Stimulated activated CD8-positive, alpha-beta memory T cell treated with anti-CD3 and anti-CD28 coated beads, Interleukin-2, amount 100 ng/mL, for 48 hours (primary cell): ENCODE results near the gene TMEM221.

Source experiments
- DNase-seq, 2 donors: peaks; one replicate each; pipeline ENCODE4 v3.0.0-alpha.2; 2020; ENCODE audit warnings: low read depth in 2 of 2

Gene TMEM221

DNA sequence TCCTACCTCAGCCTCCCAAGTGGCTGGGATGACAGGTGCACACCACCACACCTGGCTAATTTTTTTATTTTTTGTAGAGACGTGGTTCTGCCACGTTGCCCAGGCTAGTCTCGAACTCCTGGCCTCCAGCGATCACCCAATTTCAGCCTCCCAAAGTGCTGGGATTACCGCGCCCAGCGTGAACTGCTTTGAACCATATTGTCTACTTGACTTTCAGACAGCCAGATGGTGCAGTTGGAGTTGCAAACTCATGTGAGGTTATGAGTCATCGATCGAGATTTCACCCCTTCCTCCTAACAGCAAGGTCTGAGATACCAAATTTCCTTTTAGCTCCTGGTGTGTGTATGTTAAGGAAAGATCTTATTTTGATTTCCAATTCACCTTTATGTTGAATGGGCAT lies 24.6 kb upstream of the TMEM221 start:
- no peak for DNase-seq

DNA sequence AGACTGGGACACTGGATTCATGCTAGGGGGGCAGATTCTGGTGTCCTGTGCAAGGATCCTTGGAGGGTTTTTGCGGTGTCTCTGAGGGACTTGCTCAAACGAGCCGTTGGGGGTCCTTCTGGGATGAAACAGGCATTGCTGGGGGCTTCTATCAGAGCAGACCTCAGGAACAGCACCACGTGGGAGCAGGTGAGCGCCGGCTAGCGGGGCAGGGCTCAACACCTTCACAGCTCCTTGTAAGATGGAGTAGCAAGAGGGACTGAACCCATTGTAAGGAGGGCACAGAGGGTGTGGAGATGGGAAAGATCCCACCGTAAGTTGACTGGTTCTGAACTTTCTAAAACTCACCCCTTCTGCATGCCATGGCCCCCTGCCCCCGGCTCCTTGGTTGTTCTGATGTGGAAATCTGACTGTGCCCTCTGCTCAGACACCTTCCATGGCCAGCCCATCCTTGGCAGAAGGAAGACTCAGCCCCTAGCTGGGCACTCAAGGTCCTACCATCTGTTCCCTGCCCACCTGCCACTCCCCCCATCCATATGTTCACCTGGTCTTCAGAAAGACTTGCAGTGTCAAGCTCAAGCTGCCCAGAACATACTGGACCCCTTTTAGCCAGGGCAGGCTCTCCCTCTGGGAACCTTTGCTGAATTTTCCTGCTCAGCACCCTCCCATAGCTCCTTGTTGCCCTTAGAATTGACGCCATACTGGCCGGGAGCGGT lies 23.1 kb upstream of the TMEM221 start:
- DNase-seq = no peak

DNA sequence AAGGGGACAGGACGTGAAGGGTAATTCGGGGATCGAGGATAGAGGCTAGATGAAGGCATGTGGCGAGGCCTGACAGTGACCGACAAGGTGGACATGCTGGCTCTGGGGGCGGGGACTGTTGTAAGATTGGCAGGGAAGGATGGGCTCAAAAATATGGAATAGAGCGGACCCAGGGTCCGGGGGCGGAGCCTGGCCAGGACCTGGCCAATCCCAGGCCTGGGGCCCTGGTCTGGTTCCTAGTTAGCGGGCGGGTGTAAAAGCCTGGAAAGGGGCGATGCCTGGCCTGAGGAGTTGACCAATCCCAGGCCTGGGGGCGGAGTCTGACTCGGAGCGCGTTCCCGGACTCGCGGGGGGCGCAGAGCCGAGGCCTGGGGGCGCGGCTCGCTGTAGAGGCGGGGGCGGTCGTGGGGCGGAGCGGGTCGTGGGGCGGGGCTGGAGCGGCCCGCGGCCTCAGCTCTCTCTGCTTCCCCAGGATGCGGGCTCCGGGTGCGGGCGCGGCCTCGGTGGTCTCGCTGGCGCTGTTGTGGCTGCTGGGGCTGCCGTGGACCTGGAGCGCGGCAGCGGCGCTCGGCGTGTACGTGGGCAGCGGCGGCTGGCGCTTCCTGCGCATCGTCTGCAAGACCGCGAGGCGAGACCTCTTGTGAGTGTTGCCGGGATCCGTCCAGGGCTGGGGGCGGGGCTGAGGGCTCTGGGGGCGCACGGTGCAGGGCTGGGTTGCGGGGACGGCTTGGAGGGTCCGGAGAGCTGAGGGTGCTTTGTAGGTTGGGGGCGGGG lies 21.8 kb upstream of the TMEM221 start, which contains the start of gene SLC27A1:
Gene SLC27A1, plus strand, starts transcription at position 457 of the 774 bp plus-strand sequence. Its CDS starts 17 bp downstream, at position 474.
- peak; percentile 86 to 93 for DNase-seq

DNA sequence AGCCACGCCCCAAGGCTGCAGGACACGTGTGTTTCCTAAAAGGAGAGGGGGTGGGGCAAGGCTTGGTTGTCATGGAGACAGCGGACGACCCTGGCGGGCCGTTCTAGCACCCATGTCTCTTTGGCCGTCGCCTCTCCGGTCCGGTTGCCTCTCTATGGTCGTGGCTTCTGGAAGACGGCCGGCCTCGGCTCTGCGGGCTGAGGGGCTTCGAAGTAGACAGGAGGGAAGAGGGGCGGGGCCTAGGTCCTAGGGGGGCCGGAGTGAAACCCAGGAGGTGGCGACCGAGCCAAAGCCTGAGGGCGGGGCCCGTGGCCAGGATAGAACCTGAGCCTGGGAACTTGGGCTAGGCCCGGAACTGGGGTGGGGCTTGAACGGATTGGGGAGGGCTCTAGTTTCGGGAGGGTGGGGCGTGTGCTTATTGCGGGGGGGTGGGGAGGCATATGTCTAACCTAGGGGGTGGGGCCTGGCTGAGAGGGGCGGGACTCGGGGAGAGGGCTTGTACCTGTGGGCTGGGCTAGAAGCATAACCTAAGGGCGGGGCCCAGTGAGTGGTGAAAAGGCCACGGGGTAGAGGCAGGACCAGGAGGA lies 21.1 kb upstream of the TMEM221 start:
- peak; percentile 84 to 87 for DNase-seq

DNA sequence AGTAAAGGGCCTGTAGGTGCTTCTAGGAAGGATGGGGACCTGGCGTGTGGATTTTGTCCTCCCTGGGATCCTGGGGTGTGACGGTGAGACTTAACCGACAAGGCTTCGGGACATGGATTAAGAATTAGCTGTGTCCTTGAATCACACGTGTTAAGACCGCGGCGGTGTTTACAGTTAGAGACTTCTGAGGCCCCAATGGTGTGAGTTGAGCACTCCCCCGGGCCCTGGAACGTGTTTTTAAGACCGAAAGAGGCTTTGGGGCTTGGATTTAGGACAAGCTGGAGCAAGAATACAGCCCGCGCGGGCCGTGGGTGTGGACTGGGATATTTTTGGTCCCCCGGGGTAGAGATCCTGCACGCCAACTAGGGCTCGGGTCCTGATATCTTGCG lies 20.6 kb upstream of the TMEM221 start:
- DNase-seq = no peak

DNA sequence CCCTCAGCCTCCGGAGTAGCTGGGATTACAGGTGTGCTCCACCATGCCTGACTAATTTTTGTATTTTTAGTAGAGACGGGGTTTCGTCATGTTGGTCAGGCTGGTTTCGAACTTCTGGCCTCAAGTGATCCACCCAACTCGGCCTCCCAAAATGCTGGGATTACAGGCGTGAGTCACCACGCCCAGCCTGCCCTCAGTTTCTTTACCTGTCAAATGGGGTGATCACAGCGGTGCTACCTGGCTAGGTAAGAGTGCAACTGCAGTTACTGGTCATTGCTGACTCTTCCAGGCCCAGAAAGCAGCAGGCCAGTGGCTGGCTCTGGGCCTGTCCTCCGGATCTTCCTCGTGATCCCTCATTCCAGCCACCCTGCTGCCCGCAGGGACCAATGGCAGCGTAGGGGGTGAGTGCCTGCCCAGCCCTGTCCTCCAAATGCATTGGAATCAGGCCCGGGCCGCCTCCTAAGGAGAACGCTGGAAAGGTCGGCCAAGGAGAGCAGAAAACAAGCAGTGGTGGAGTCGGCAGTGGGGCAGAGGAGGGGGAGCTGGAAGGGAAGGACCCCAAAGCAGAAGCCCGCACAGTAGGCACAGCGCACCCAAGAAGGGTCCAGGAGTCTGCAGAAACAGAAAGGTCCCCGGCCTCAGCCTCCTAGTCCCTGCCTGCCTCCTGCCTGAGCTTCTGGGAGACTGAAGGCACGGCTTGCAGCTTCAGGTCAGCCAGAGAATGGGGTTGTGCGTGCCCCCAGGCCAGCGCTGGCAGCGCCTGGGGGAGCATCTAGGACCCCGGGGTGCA lies 20.0 kb upstream of the TMEM221 start:
- no peak for DNase-seq

DNA sequence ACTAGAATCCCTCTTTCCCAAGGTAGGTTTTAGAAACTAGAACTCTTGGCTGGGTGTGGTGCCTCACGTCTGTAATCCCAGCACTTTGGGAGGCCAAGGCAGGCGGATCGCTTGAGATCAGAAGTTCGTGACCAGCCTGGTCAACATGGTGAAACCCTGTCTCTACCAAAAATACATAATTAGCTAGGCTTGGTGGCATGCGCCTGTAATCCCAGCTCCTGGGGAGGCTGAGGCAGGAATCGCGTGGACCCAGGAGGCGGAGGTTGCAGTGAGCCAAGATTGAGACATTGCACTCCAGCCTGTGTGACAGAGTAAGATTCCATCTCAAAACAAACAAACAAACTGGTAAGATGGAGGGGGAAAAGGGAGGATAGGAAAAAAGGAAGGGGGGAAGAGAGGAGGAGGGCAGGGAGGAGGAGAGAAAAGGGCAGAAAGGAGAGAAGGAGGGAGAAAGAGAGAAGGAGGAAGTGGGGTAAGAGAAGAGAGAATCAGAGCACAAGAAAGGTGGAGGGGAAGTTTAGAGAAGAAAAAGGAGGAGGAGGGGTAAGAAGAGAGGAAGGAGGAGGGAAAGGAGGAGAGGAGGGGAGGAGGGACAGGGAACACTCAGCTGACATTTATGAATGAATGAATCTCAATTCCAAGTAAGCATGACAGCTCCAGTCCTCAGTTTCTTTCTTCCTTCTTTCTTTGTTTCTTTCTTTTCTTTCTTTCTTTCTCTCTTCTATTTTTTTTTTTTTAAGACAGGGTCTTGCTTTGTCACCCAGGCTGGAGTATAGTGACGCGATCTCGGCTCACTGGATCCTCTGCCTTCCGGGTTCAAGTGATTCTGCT lies 19.2 kb upstream of the TMEM221 start:
- no peak for DNase-seq

DNA sequence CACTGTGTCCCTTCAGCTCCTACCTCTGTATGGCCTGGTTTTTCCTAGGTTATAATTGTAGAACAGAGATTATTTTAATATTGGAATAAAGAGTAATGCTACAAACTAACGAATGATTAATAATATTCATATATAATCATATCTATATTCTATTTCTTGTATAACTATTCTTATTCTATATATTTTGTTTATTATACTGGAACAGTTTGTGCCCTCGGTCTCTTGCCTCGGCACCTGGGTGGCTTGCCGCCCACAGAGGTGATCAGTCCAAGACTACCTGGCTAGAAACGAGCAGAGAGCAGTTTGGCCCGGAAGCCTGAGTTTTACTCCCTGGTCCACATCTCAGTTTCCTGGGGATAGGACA lies 18.0 kb upstream of the TMEM221 start:
- DNase-seq = no peak

DNA sequence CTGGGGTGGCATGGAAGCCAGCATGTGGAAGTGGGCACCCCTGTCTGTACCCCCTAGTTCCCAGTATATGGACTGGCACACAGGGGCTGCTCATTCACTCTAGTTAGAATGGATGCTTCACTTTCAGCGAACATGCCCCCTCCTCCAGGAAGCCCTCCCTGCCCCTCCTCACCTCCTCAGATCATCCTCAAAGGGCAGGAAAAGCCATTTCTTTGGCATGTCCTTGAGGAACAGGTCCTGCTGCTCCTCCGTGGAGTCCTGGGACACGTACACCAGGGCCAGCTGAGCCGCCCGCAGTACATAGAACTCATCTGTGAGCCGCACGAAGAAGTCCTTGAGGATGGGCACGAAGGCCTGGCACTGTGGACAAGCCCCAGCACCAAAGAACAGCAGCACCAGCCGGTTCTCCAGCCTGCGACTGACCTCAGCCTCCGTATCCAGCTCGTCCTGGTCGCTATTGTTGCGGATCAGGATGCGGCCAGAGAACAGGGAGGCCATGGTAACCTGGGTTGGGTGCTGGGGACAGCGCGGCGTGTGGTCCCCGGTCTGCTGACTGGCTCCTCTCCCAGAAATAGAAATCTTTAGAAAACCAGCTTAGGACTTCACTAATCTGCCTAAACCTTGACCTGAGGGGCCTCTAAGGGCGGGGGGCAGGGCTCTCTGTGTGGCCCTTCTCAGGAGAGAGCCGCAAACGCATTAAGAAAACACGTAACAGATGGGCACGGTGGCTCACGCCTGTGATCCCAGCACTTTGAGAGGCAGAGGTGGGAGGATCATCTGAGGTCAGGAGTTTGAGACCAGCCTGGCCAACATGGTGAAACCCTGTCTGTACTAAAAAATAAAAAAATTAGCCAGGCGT lies 12.1 kb upstream of the TMEM221 start, which contains the start of gene NXNL1:
Gene NXNL1, minus strand, starts transcription at position 555 of the 859 bp plus-strand sequence. Its CDS starts 57 bp downstream, at position 498.
- DNase-seq = no peak

DNA sequence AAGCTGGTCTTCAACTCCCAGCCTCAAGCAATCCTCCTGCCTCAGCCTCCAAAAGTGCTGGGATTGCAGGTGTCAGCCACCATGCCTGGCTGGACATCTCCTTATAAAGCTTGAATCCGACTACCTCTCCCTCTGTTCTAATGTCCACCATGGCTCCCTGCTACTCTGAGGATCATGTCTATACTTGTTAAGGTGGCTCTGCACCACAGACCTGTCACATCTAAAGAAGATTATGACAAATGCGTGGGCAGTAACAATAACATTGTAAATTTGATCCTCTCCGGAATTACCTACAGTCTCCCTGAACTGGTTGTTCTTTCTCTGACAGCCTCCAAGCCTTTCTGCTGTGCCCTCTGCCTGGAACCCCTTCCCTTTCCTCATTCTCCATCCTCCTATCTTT lies 10.5 kb upstream of the TMEM221 start:
- no peak for DNase-seq

DNA sequence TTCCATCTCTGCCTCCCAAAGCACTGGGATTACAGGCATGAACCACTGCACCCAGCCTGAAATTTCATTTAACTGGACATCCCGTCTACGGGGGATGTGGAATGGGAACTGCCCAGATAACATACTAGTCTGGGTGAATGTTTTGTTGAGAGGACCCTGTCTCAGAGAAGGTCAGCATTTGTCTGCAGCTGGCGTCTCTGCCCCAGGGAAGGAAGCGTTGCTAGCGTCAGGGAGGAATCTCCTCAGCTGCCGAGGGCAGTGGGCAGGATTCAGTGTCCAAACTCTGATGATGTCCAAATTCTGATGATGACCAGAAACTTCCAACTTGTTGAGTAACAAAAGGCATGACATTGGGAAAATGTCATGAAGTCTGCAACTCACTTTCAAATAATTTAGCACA lies 9.1 kb upstream of the TMEM221 start:
- DNase-seq = no peak

DNA sequence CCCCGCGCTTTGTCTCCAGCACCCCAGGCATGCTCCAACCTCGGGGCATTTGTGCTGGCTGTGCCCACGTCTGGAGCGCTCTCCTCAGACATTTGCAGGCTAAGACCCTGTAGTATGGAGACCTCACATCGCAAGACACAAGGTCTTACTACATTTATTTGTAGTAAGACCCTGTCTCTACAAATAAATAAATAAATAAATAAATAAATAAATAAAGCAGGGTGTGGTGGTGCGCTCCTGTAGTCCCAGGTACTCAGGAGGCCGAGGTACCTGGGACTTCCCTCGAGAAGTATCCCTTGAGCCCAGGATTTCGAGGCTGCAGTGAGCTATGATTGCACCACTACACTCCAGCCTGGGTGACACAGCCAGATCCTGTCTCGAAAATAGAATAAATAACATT lies 7.7 kb upstream of the TMEM221 start:
- DNase-seq = no peak

DNA sequence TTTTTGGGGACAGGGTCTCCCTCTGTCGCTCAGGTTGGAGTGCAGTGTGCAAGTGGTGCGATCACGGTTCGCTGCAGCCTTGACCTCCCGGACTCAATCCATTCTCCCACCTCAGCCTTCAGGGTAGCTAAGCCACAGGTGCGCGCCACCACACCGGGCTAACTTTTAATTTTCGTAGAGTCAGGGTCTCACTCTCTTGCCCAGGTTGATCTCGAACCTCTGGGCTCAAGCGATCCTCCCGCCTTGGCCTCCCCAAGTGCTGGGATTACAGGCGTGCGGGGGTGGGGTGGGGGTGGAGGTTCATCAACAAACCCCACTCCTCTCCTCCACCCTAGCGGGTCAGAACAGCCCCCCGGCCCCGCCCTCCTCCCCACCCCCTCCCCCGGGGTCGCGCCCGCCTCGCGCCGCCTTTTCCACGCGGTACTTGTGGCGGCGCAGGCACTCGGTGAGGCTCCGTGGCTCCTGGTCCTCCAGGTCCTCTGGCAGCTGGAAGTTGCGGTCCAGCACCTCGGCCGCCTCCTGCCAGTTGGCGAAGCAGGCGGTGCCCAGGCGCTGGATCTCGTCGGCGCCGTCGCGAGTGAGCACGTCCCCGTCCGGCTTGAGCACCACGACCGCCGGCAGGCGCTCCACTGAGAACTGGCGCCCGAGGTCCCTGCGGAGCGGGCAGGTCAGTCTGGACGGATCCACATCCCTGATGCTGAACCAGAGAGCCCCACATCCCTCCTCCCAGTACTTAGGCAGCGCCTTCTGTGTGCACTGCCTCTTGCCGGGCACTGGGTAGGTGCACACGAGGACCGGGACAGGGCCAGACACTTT lies 7.0 kb upstream of the TMEM221 start:
- no peak for DNase-seq

DNA sequence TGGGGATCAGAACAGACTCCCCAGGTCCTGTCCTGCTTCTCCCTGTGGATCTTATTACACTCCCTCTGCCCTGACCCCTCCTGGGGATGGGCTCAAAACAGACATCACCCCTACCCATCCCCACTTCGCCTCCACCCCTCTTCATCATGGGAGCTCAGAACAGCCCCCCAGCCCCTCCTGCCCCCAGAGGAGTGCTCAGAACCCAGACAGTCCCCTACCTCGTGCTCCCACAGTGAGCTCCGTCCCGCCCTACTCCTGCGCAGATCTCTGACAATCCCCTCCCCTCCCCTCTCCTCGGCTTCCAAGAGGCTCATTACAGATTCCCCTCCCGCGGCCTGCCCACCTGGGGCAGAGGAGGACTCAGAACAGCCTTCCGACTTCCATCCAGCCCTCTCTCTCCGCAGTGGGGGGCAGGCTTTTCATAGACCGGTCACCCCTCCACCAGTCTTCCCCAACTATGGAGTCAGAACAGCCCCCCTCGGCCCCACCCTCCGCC lies 6.2 kb upstream of the TMEM221 start:
- DNase-seq = no peak

DNA sequence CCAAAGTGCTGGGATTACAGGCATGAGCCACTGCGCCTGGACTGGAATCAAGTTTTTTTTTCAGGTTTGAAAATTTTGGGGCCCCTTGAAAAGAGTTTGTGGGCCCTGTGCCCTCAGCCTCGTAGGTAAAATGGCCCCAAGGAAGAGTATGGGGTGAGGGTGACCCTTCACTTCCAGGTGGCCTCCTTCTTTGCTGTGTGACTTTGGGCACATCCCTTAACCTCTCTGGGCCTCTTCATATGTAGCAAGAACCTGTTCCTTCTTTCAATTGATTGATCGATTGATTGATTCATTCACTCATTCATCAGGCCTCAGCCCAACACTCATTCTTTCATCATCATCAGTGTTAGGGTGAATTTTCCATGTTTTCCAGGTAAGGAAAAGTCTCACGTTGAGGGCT lies 3.4 kb upstream of the TMEM221 start:
- no peak for DNase-seq

DNA sequence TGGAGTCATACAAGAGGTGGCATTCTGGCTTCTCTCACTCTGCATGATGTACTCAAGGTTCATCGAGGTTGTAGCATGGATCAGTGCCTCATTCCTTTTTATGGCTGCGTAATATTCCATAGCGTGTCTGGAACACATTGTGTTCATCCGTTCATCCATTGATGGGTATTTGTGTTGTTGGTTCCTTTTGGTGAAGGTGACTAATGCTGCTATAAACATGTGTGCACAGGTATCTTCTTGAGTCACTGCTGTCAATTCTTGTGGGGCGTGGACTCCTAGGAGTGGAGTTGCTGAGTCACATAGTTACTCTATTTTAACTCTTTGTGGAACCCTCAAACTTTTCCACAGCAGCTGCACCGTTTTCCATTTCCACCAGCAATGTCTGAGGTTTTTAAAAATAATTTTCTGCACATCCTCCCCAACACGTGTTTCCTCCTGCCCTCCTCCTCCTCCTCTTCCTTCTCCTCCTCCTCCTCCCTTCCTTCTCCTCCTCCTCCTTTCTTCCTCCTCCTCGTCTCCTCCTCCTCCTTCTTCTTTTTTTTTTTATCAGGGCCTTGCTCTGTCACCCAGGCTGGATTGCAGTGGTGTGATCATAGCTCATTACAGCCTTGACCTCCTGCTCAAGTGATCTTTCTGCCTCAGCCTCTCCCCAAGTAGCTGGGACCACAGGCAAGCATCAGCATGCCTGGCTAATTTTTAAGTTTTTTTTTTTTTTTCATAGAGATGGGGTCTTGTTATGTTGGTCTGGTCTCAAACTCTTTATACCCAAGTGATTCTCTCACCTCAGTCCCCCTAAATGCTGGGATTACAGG lies 2.0 kb upstream of the TMEM221 start:
- peak in 1 of 2 donors; percentile 29 for DNase-seq

DNA sequence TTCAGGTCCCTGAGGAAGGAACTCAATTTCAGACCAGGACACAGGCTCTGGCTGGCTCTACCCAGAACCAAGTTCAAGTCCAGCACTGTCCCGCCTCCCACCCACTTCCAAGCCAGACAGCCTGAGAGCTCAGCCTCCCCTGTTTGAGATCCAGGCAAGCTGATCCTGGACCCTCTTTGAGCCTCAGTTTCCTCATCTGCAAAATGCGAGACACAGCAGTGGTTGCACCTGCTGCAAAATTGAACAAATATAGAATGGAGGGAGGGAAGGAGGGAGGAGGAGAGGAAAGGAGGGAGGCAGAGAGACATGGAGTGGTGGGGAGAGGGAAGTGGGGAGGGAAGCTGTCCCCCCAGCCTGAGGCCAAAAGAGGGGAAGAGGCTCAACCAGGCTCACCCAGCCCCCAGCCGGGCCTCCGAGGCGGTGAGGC lies 751 bp downstream of the TMEM221 start:
- DNase-seq = no peak

DNA sequence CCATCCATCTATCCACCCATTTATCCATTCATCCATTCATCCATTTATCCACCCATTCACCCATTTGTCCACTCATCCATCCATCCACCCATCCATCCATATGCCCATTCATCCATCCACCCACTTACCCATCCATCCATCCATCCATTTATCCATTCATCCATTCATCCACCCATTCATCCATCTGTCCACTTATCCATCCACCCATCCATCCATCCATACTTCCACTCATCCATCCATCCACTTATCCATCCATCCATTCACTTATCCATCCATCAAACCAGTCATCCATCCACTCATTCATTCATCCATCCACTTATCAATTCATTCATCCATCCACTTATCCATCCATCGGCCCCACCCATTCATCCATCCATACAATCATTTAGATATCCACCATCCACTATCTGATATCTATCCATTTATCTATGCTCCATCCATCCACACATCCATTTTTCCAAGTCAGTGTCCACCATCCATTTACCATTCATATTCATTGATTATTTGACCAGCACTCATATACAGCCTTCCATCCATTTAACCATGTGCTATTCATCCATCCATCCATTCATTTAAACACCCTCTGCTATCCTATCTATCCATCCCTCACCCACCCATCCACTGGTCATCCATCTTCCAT lies 2.8 kb downstream of the TMEM221 start:
- DNase-seq = no peak
